ENCODE measurements around the gene SSTR1.

Gene SSTR1

DNA sequence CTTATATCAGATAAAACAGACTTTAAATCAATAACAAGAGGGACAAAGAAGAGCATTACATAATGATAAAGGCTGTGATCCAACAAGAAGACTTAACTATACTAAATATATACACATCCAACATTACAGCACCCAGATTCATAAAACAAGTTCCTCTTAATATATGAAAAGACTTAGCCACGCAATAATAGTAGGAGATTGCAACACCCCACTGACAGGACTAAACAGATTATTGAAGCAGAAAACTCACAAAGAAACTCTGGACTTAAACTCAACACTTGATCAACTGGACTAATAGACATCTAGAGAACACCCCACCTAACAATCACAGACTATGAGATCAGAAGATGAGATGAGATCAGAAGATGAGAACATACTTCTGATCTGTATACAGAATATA, 53.9 kb downstream of the SSTR1 start:
- Histone ChIP-seq H3K27ac (ENCODE audit: low read depth, low read length) (no peak overlapping the region), H3K9ac (ENCODE audit: low read length) (no peak overlapping the region), H3K4me2 (ENCODE audit: low read depth, low read length, poor library complexity, severe bottlenecking) (no peak overlapping the region), H3K9me3 (ENCODE audit: insufficient read depth, low read length) (no peaks in the 10 kb centered on the region), H4K20me1 (ENCODE audit: low read depth, low read length) (no peaks in the 10 kb centered on the region), H3K9me2 (replicated peaks; ENCODE audit: insufficient read depth, low read length) (no peaks in the 10 kb centered on the region), H3K27me3 (ENCODE audit: low read length) (no peaks in the 10 kb centered on the region), H3F3A (ENCODE audit: insufficient read depth) (no peaks in the 10 kb centered on the region), H3K4me3 (ENCODE audit: insufficient read depth, low read length, poor library complexity, severe bottlenecking) (no peak overlapping the region), H3K36me3 (ENCODE audit: low read length) (no peaks in the 10 kb centered on the region), H3K79me2 (ENCODE audit: insufficient read depth, low read length) (no peaks in the 10 kb centered on the region), H2AFZ (ENCODE audit: low read depth, low read length, severe bottlenecking) (no peak overlapping the region)
- TF ChIP-seq EZH2phosphoT487 (conservative IDR thresholded peaks at IDR 0.05; ENCODE audit: low read length): no peak
- TF ChIP-seq, protein P1, sequence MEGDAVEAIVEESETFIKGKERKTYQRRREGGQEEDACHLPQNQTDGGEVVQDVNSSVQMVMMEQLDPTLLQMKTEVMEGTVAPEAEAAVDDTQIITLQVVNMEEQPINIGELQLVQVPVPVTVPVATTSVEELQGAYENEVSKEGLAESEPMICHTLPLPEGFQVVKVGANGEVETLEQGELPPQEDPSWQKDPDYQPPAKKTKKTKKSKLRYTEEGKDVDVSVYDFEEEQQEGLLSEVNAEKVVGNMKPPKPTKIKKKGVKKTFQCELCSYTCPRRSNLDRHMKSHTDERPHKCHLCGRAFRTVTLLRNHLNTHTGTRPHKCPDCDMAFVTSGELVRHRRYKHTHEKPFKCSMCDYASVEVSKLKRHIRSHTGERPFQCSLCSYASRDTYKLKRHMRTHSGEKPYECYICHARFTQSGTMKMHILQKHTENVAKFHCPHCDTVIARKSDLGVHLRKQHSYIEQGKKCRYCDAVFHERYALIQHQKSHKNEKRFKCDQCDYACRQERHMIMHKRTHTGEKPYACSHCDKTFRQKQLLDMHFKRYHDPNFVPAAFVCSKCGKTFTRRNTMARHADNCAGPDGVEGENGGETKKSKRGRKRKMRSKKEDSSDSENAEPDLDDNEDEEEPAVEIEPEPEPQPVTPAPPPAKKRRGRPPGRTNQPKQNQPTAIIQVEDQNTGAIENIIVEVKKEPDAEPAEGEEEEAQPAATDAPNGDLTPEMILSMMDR (IDR thresholded peaks at IDR 0.05; ENCODE audit: insufficient read depth, low read length, poor library complexity, severe bottlenecking): no peak
